ENCODE results near the gene ZSWIM1.

Gene ZSWIM1

DNA sequence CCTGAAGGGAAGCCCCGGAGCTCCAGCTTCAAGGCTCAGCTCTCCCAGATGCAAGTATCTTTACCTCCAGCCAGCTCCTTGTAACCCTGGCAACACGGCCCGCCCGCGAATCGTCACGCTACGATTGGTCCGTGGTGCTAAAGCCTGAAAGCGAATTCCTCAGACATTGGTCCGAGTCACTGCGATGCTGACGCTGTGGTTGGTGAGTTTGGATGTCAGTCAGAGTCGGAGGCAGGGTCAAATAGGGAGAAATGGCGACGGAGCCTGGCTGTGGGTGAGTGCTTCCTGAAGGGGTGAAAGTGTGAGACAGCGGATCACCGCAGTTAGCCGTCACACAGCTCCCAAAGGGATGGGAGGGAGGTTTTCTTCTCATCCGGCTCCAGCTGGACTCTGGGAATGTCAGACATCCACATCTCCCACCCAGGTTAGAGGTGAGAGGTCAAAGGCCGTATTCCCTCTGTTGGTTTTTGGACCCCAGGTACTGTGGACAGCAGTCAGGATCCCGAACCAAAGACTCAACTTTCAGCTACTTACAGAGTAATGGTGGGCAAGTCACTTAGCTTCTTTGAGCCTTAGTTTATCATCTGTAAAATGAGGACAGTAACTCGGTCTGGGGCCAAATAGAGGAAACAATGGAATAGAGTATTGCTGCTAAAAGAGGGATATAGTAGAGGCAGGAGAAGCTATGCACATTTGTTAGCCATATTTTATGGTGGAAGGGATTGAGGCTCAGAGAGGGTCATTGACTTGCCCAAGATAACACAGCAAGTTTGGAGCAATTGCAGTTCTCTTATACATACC lies at the start of gene ZSWIM1:
Gene ZSWIM1, plus strand, starts transcription at position 240 of the 801 bp plus-strand sequence. CDS start 1,366 bp downstream, outside the sequence.
- peak; percentile 100 for DNase-seq

DNA sequence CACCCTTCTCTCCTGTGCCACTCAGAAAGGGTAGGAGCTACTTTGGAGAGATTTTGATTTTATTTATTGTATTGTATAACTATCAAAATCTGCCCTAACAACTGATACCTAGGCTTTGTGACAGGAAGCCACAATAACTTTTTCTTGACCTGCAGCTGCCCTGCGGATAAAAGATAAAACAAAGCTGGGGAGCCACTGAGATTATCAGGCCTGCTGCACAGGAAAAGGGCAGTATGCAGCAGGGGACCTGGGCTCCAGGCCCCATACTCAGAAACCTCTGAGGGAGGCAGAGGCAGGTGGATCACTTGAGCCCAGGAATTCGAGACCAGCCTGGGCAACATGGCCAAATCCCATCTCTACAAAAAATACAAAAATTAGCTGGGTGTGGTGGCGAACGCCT lies 48.4 kb upstream of the ZSWIM1 start:
- DNase-seq = no peak

- DNase-seq = peak; percentile 89
Measured at GRCh38 chr20:45833030-45833882, 47.8 kb upstream of the ZSWIM1 start, which contains the start of gene SNX21. Gene SNX21 (plus strand): TSS chr20:45833799. CDS start chr20:45833920, 121 bp downstream.

DNA sequence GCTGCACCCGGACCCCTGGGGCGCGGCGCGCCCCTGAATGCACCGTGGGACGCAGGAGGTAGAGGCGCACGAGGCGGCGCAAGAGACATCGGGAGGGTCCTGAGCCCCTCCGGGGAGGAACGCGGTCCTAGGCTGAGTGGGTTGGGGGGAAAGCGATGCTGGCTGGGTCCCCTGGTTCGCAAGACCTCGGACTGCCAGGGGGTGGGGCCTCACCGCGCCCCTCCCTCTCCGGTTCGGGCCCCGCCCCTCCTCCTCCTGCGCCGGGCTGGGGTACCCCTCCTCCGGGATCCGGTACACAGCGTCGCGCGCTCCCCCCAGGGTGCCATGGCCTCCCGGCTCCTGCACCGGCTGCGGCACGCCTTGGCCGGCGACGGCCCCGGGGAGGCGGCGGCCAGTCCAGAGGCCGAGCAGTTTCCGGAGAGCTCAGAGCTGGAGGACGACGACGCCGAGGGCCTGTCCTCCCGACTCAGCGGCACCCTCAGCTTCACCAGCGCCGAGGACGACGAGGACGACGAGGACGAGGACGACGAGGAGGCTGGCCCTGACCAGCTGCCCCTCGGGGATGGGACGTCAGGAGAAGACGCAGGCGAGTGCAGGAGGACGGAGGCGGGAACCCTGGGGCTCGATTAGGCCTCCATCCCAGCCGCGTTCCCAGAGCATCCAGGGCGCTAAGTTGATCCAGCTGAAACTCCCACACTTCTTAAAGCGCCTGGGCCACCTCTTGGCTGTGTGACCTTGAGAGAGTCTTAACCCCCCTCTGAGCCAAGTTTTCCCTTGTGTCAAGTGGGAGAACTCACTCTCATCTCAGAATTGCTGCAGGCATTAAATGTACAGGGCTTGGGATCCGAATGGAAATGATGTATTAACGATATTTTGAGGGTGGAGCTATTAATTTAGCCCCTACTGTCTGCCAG lies 46.9 kb upstream of the ZSWIM1 start:
- DNase-seq = peak; percentile 87

DNA sequence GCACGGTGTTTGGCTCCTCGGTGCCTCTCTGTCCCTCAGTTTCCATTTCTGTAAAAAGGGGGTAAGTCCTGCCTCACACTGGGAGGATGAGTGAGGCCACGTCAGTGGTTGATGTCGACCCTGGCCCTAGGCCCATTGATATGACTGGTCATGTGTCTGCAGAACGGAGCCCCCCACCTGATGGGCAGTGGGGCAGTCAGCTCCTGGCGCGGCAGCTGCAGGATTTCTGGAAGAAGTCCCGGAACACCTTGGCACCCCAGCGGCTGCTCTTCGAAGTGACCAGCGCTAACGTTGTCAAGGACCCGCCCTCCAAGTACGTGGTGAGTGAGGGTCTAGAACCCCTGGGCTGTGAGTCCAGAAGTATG lies 46.2 kb upstream of the ZSWIM1 start:
- DNase-seq = no peak

- DNase-seq = no peak
Measured at GRCh38 chr20:45835329-45835765, 45.7 kb upstream of the ZSWIM1 start.

DNA sequence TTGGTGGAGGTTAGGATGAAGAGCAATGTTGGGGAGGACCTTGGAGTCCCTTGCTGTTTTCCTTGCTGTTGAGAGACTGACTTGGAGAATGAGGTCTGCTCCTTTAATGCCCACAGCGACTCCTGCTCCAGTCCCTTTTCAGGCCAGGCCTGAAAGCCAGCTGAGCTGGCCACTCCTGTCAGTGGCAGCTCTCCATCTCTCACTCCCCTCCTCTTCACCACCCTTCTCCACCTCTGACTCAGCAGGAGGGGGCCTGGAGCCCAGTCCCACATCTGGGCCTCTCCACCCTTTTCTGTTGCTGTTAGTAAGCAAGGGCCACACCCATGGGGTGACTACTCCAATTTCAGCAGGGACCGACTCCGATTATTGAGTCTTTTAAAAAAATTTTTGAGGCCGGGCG lies 45.2 kb upstream of the ZSWIM1 start:
- no peak for DNase-seq

GRCh38 chr20:45836841-45837240 lies 44.2 kb upstream of the ZSWIM1 start:
- DNase-seq = no peak

DNA sequence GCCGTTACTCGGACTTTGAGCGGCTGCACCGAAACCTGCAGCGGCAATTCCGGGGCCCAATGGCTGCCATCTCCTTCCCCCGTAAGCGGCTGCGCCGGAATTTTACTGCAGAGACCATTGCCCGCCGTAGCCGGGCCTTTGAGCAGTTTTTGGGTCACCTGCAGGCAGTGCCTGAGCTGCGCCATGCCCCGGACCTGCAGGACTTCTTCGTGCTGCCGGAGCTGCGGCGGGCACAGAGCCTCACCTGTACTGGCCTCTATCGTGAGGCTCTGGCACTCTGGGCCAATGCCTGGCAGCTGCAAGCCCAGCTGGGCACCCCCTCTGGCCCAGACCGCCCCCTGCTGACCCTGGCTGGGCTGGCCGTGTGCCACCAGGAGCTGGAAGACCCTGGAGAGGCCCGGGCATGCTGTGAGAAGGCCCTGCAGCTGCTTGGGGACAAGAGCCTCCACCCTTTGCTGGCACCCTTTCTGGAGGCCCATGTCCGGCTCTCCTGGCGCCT lies 40.3 kb upstream of the ZSWIM1 start:
- DNase-seq = peak; percentile 40

DNA sequence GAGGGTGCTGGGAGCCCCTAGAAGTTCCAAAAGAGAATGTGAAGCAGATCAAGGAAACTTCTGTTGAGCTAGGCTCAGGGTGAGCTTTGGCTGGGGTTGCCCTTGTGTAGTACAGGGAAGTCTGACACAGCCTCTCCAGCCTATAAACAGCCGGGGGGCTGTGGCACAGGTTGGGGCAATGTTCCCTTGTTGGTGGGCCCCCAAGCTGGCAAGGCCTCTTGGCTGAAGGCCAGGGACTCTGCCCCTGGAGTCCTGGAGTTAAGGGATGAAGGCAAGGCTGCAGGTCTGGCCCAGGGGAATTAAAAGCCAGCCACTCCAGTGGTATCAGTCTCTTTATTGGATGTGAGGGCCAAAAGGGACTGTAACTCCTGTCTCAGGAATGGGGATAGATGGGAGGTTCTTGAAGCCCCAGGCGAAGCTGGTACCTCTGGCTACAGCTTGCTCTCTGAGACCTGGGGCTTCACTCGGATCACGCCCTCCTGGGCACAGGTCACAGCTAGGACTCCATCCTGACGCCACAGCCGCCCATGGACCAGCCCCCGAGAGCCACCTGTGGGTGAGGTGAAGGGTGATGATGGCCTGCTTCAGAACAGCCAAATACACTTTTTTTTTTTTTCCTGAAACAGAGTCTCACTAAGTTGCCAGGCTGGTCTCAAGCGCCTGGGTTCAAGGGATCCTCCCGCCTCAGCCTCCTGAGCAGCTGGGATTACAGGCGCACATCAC lies 39.5 kb upstream of the ZSWIM1 start:
- DNase-seq = peak; percentile 24

DNA sequence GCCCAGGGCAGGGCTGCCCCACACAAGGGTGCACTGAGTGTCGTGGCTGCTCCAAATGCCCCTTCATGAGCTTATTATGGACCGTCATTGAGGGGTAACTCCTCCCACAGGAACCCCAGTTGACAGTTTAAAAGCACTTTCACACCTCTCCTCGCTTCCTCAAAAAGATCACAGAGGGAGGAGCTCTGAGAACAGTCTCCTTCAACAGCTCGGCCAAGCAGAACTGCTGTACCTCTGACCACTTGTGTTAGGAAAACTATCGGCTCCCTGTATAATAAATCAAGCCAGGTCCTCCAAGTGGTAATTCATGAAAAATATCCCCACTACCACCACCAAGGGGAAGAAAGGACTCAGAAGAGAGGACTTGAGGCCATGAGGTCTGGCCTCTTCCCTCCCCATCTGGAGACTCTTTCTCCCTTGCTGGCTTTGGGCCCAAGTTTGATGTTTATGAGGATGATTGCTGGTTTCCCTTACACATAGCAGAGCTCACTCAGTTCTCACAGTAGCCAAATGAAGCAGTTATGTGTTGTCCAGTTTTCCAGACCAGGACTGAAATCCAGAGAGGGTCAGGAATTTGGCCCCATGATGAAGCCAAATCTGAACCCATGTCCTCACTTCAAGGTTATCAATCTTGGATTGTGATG lies 38.7 kb upstream of the ZSWIM1 start:
- DNase-seq = peak; percentile 34

- peak; percentile 17 for DNase-seq
Measured at GRCh38 chr20:45843506-45843905, 37.5 kb upstream of the ZSWIM1 start.

GRCh38 chr20:45845452-45845851 lies 35.6 kb upstream of the ZSWIM1 start:
- DNase-seq = no peak

DNA sequence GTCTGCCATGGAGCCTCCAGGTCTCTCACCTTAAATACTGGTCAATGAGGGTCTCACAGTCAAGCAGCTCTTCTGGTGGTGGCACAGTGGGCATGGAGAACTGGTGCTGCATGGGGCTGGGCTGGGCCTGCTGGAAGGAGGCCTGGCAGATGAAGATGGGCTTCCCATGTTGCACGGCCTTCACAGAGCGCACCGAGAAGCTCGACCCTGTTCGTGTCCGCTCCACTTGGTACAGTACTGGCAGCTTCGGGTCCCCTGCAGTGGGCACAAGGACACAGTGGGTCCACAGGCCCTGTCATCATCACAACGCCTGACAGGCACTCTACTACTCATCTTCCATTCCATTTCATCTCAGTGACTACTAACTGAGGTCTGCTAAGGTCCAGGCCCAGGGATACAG lies 32.6 kb upstream of the ZSWIM1 start:
- DNase-seq = no peak

DNA sequence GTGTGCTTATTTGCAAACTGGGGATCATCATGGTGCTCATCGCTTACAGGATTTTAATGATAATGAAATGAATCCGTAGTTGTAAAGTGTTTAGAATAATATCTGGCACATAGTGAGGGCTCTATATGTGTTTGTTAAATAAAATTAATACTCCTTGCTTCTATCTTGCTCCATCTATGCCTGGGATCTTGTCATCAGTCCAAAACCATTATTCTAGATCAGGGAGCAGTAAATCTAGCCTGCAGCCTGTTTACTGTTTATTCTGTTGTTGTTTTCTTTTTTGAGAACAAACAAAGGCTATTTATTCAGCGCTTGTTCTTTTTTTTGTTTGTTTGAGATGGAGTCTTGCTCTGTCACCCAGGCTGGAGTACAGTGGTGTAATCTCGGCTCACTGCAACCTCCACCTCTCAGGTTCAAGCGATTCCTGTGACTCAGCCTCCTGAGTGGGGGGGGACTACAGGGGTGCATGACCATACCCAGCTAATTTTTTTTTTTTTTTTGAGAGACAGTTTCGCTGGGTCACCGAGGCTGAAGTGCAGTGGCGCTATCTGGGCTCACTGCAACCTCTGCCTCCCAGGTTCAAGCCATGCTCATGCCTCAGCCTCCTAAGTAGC lies 32.0 kb upstream of the ZSWIM1 start:
- DNase-seq = no peak

- no peak for DNase-seq
Measured at GRCh38 chr20:45850238-45850637, 30.8 kb upstream of the ZSWIM1 start.

DNA sequence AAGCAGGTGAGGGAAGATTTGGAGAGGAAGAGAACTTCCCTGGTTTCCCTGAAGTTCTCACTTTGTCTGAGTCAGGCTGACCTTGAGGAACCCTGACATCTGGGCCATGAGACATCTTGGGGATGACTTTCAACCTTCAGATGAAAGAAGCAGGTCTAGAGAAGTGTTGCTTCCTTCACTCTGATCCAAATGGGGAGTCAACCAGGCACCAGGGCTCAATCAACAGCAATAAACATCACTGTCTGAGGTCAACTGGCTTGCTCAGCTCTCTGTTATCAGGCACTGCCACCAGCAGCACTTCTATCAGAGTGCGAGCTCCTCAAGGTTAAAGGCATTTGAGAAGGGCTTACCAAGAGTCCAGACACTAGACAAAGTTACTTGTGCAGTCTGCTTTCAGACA lies 30.1 kb upstream of the ZSWIM1 start:
- DNase-seq = no peak

DNA sequence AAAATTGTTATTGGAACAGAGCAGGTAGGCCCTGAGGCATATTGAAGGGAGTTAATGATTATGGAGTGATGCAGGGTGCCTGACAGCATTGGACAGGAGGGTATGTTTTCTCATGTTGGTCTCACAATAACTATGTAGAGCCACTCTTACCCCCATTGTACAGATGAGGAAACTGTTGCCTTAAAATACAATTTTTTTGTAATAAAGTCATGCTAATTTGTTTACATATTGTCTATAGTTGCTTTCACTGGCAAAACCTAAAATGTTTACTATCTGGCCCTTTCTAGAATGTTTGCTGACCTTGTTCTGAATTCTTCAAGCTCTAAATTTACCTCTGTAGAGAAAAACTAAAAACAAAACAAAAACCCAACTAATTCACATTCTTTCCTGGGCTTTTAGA lies 29.5 kb upstream of the ZSWIM1 start:
- DNase-seq = no peak

- DNase-seq = no peak
Measured at GRCh38 chr20:45852326-45852725, 28.7 kb upstream of the ZSWIM1 start.

DNA sequence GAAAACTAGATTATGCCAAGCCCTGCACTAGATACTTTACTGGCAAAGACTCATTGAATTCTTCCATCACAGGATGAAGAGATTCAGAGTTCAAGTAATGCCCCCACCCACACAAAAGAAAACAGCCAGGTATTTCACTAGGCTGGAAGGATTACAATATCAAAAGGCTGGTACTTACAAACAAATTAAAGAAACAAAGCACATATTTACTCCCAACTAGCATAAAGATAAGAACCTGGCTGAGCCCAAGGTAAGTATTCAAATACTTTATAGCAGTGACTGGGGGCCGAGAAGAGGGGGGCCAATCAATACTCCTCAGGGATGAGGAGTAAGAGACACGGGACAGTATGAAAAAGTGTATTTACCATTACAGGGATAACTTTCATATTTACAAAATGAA lies 27.5 kb upstream of the ZSWIM1 start:
- no peak for DNase-seq

Measured in femur (tissue), 1 donor.